Endothelial cell of umbilical vein (primary cell): ENCODE measurements around the gene ZNF816. TPM values are rescaled to one million over a fixed set of nuclear protein-coding genes. Genes with fewer than 3 reads are reported as not detected.

Source experiments
- BruUV-seq: library from RNA; stranded (reverse); fragments of 400-500 nt; replicated peaks from 2 replicates; lab custom pipeline; 2021; lab: Mats Ljungman, UMichigan
- CTCF ChIA-PET: fragments of 300-600, 350-600 bp; sonication (Branson Sonifier 250); formaldehyde crosslinking; loops from one replicate; lab custom pipeline; 2021; ENCODE audit warnings: antibody characterized with exemption, inconsistent platforms; lab: Charles Lee
- POLR2A ChIA-PET: fragments of 300-600, 350-600 bp; sonication (Branson Sonifier 250); formaldehyde crosslinking; loops from one replicate; lab custom pipeline; 2021; ENCODE audit warnings: antibody characterized with exemption, inconsistent platforms; lab: Charles Lee
- DNase-seq: peaks from one replicate; pipeline ENCODE4 v3.0.0-alpha.2; 2011; ENCODE audit warnings: low read depth, low spot score
- FAIRE-seq: peaks from 2 replicates; lab custom pipeline; 2011; peaks lifted over from hg19 to GRCh38; lab: Jason Lieb, UNC
- H2AFZ ChIP-seq: 2 replicates; pipeline ENCODE4 v1.6.0; 2012; ENCODE audit warnings: low read depth, low read length, control low read depth, inconsistent platforms
- H3K27ac ChIP-seq: 2 replicates; pipeline ENCODE4 v1.5.1; 2011; ENCODE audit warnings: low read depth, mild to moderate bottlenecking, control low read depth, low read length, moderate library complexity; ENCODE audit not compliant: insufficient read depth
- H3K27me3 ChIP-seq, 2 experiments: 2 replicates each; pipeline versions ENCODE4 v1.6.0 to v1.6.1; 2011; ENCODE audit warnings: low read length in 2 of 2, mixed read lengths in 1 of 2; ENCODE audit not compliant: control insufficient read depth in 2 of 2, insufficient read depth in 2 of 2
- H3K36me3 ChIP-seq, 2 experiments: 2 replicates in 1 of 2; 3 replicates in 1 of 2; pipeline ENCODE4 v1.5.1; 2011; ENCODE audit warnings: low read length in 2 of 2, mild to moderate bottlenecking in 1 of 2, moderate library complexity in 1 of 2; ENCODE audit not compliant: control insufficient read depth in 2 of 2, insufficient read depth in 2 of 2; ENCODE audit errors: extremely low read depth in 1 of 2
- H3K4me1 ChIP-seq: 3 replicates; pipeline ENCODE4 v1.5.1; 2011; ENCODE audit warnings: mild to moderate bottlenecking, low read length; ENCODE audit not compliant: control insufficient read depth, insufficient read depth; ENCODE audit errors: extremely low read depth
- H3K4me2 ChIP-seq: 2 replicates; pipeline ENCODE4 v1.6.1; 2011; ENCODE audit warnings: low read length, control low read depth, mixed read lengths; ENCODE audit not compliant: insufficient read depth
- H3K4me3 ChIP-seq, 3 experiments: fragments of 200-600 bp in 1 of 3; sonication (generic), shearing (Covaris generic) in 1 of 3; replicated peaks in 1 of 3; 2 replicates each; pipeline ENCODE4 v1.5.1; 2011 to 2016; ENCODE audit warnings: control low read depth in 3 of 3, low read length in 3 of 3, mild to moderate bottlenecking in 2 of 3, inconsistent platforms in 1 of 3, low read depth in 1 of 3, moderate library complexity in 1 of 3; ENCODE audit not compliant: insufficient read depth in 1 of 3
- H3K79me2 ChIP-seq: 2 replicates; pipeline ENCODE4 v1.6.0; 2012; ENCODE audit warnings: low read length, inconsistent platforms; ENCODE audit not compliant: control insufficient read depth, insufficient read depth
- H3K9ac ChIP-seq: replicated peaks from 2 replicates; pipeline ENCODE3; 2011; ENCODE audit warnings: low read length, control low read depth; ENCODE audit not compliant: insufficient read depth; ENCODE audit errors: extremely low read depth
- H3K9me1 ChIP-seq: replicated peaks from 3 replicates; pipeline ENCODE4 v1.6.0; 2011; ENCODE audit warnings: mild to moderate bottlenecking, low read length; ENCODE audit not compliant: control insufficient read depth, insufficient read depth; ENCODE audit errors: extremely low read depth
- H3K9me3 ChIP-seq: replicated peaks from 2 replicates; pipeline ENCODE4 v1.5.1; 2012; ENCODE audit warnings: low read length, inconsistent platforms; ENCODE audit not compliant: control insufficient read depth, insufficient read depth
- H4K20me1 ChIP-seq: replicated peaks from 2 replicates; pipeline ENCODE3; 2011; ENCODE audit warnings: mild to moderate bottlenecking, low read length; ENCODE audit not compliant: control insufficient read depth, insufficient read depth; ENCODE audit errors: extremely low read depth
- CTCF ChIP-seq, 2 donors: IDR thresholded peaks; 1 replicate in 1 of 2; 2 replicates in 1 of 2; pipeline ENCODE4 v1.5.1; 2011; ENCODE audit warnings: low read length in 2 of 2, mild to moderate bottlenecking in 2 of 2, moderate library complexity in 2 of 2, control low read depth in 1 of 2, inconsistent platforms in 1 of 2, low read depth in 1 of 2; ENCODE audit not compliant: insufficient read depth in 1 of 2; ENCODE audit errors: extremely low read depth in 1 of 2
- EZH2 ChIP-seq: IDR thresholded peaks from 2 replicates; pipeline ENCODE4 v1.6.1; 2012; ENCODE audit warnings: borderline replicate concordance, low read depth, mild to moderate bottlenecking, moderate library complexity, low read length, inconsistent platforms; ENCODE audit not compliant: severe bottlenecking
- FOS ChIP-seq: IDR thresholded peaks from 2 replicates; pipeline ENCODE4 v1.6.1; 2011; ENCODE audit warnings: mild to moderate bottlenecking, low read length, moderate library complexity, borderline replicate concordance; ENCODE audit not compliant: insufficient read depth
- GATA2 ChIP-seq: IDR thresholded peaks from 2 replicates; pipeline ENCODE4 v1.7.0; 2011; ENCODE audit warnings: low read depth, mild to moderate bottlenecking, moderate library complexity, mixed read lengths, low read length; ENCODE audit not compliant: insufficient read length, insufficient read depth
- JUN ChIP-seq: IDR thresholded peaks from 2 replicates; pipeline ENCODE4 v1.6.1; 2011; ENCODE audit warnings: borderline replicate concordance, low read depth; ENCODE audit not compliant: insufficient read length, insufficient read depth
- MAX ChIP-seq: IDR thresholded peaks from 2 replicates; pipeline ENCODE4 v1.6.1; 2011; ENCODE audit not compliant: insufficient read depth, insufficient read length
- MYC ChIP-seq: IDR thresholded peaks from one replicate; pipeline ENCODE4 v1.6.1; 2011; ENCODE audit warnings: mild to moderate bottlenecking, low read depth, low read length
- dilution Hi-C: fragments of 300-500 bp; cut with MboI; formaldehyde crosslinking; loops from one replicate; pipeline ENCODE4 v1.15.0; 2019; ENCODE audit warnings: low sequenced_read_pairs; ENCODE audit not compliant: extremely low pct_ligation_motif_present
- intact Hi-C: fragments of 100-400 bp; cut with micrococcal nuclease; formaldehyde crosslinking; loops from one replicate; pipeline ENCODE4 v1.10.0; 2022
- polyA plus RNA-seq, 4 experiments: library from polyadenylated mRNA; depleted of rRNA in 3 of 4; stranded (reverse) in 3 of 4; unstranded in 1 of 4; fragments of >200 nt; gene quantifications; 2 replicates each; pipeline versions ENCODE4 v1.2.1 to v1.2.3, GENCODE V29; 2011 to 2012; ENCODE audit warnings: missing spikeins in 1 of 4
- total RNA-seq: library from RNA; stranded (reverse); gene quantifications from 2 replicates; pipeline ENCODE4 v1.2.3, GENCODE V29; 2021

Gene ZNF816
- total and polyA plus RNA-seq, 2 donors (not counting 3 experiments of a cell fraction or from before 2014, with no cell fraction given), result 1.8 to 4.9 TPM

DNA sequence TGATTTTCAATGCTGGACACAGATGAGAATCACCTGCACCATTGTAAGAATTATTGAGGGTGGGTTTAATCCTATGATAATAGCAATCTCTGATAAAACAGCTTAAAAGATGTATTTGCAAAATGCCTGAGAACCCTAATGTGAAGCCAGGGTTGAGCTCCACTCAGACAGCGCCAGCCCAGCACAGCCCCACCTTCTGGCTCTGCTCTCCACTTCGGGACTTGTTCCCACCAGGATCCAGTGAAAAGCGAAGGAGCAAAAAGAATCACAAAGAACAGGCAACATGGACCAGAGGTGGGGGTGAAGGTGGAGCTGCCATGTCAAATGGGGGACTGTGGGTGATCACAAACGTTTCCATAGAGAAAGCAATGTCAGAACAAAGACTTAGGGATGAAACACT lies 18.6 kb upstream of the ZNF816 start:
- TF ChIP-seq JUN (no peak), CTCF (IDR thresholded peaks at IDR 0.05; ENCODE audit: extremely low read depth in 1 of 2, insufficient read depth in 1 of 2, low read depth in 1 of 2, low read length in 2 of 2) (no peak), MAX (no peak), FOS (no peak), MYC (no peak), GATA2 (no peak), EZH2 (no peak)
- H4K20me1 ChIP-seq, result no peaks in the 10 kb centered on the region
- H3K27ac ChIP-seq, result no peak overlapping the region
- no peak overlapping the region for H3K4me2 ChIP-seq
- peaks cover 10 to 23% of the 10 kb centered on the region in 2 experiments for H3K36me3 ChIP-seq
- intact Hi-C loops (no loop called here), dilution Hi-C loops (no loop called here)
- no peak overlapping the region for H3K9ac ChIP-seq
- no peaks in the 10 kb centered on the region for H3K9me1 ChIP-seq
- FAIRE-seq, result no peak
- CTCF ChIA-PET, result no interaction called here
- no peak overlapping the region for H2AFZ ChIP-seq
- no TSS peak for BruUV-seq
- no peak for DNase-seq
- no peaks in the 10 kb centered on the region for H3K4me1 ChIP-seq
- no peaks in the 10 kb centered on the region for H3K27me3 ChIP-seq
- no peaks in the 10 kb centered on the region for H3K9me3 ChIP-seq
- H3K79me2 ChIP-seq, result no peaks in the 10 kb centered on the region
- POLR2A ChIA-PET, result no interaction called here
- no peak overlapping the region for H3K4me3 ChIP-seq
